ENCODE results near the gene DCAF5.

- TF ChIP-seq CTCF (IDR thresholded peaks at IDR 0.05; ENCODE audit: control extremely low read depth in 1 of 3, insufficient read depth in 1 of 3, low read depth in 1 of 3, low read length in 3 of 3) (no peak), SUZ12 (IDR thresholded peaks at IDR 0.05; ENCODE audit: low read length) (no peak), POLR2AphosphoS5 (IDR thresholded peaks at IDR 0.05; ENCODE audit: low read depth, low read length) (no peak), ATF3 (IDR thresholded peaks at IDR 0.05; ENCODE audit: insufficient read depth, low read depth, low read length) (no peak), POLR2A (IDR thresholded peaks at IDR 0.05; ENCODE audit: control extremely low read depth in 1 of 2, low read depth in 2 of 2, low read length in 2 of 2) (no peak), KDM5A (IDR thresholded peaks at IDR 0.05; ENCODE audit: low read length) (no peak)
Measured at GRCh38 chr14:69003626-69004025, 149.3 kb downstream of the DCAF5 start.
